OCI-M1 (cell line): Measurements from ENCODE around the gene ITPKB.
"Not testable (repeated sequence)": the region's sequence is repeated elsewhere in the genome, so short reads cannot be mapped to it uniquely, and the experiment has no call there.

Source experiments
- DNase-seq: peaks from one replicate; lab custom pipeline; 2025; lab: John Stamatoyannopoulos, UW

ITPKB gene

DNA sequence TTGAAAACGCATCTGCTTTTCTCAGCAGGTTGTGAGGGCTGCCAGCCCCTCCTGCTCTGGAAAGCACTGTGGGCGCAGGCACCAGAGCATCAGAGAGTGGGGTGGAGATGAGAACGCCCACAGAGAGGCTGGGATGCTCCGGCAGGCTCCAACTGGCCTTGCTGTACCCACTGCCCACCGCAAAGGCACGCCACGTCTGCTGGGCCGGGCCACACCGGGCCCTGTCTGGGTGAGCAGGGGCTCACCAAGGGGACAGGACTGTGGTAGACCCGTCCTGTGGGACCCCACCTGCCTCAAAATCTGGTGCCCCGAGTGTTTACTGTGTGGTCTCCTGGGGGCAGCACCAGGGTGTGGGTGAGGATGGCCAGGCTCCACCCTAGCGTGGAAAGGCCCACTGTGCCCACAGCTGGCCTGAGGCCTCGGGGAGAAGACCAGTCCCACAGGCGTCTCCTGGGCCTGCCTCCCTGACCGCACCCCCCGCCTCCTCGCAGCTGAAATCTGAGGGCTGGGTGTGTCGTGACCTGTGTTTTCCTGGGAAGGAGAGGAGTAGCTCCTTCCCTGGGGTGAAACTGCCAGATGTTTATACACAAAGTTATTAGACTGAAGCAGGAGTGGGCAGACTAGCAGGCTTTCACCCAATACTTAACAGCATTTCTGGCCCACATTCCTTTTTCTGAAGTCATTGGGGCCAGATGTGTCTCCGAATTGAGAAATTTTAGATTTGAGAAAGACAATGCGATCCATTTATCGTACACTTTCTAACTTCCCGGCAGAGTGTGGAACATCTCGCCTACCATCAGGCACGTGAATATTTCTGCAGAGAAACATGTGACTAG is 136.7 kb downstream of the ITPKB start:
- no peak for DNase-seq

- no peak for DNase-seq
These were observed 137.6 kb downstream of the ITPKB start for GRCh38 chr1:226601456-226601855.

- no peak for DNase-seq
These were observed 138.8 kb downstream of the ITPKB start for GRCh38 chr1:226600254-226600653.

- peak; percentile 44 for DNase-seq
These were observed 139.3 kb downstream of the ITPKB start for GRCh38 chr1:226599636-226600238.

DNA sequence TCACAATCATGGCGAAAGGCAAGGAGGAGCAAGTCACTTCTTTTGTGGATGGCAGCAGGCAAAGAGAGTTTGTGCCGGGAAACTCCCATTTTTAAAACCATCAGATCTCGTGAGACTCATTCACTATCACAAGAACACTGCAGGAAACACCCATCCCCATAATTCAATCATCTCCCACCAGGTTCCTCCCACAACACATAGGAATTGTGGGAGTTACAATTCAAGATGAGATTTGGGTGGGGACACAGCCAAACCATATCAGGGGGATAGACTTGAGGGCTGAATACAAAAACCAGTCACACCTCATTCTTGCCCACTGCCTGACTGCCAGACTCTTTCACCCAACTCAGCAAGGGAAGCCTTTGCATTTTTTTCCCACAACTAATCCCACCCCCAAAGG is 140.1 kb downstream of the ITPKB start:
- DNase-seq, result not testable (repeated sequence)

GRCh38 chr1:226598455-226598849 is 140.6 kb downstream of the ITPKB start:
- no peak for DNase-seq

DNA sequence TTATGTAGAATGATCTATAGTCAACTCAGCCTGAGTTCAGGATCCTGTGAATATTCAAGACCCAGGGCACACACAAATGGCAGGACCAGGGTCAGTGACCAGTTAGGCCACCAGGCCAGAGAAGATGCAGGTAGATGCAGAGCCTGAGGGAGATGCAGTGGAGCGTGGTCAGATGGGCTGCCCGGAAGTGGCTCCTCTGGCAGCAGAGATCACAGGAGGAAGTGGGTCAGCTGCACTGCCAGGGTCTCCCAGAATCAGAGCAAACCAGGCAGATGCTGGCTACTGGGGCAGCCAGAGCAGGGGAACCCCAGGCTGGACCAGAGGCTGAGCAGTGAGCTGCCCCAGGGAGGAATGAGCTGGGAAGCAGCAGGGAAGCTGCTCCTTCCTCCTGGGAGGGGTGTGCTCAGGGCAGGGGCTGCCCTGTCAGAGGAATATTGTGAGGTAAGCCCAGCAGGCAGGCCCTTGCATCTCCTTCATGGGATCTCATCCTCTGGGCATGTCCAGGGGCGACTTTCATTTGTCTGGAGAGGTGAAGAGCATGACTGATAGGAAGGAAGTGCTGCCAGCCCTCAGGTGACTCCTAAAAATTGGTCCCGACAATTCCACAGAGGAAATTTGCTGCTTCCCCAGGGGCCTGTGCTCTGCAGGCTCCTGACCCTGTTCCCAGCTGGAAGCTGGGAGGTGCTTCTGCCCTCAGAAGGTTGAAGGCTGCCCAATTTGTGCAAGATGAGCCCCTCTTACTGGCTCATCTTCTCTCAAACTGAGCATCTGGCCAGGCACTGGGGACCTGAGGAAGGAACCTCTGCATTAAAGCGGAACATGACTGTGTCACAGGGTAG is 141.2 kb downstream of the ITPKB start:
- no peak for DNase-seq

DNA sequence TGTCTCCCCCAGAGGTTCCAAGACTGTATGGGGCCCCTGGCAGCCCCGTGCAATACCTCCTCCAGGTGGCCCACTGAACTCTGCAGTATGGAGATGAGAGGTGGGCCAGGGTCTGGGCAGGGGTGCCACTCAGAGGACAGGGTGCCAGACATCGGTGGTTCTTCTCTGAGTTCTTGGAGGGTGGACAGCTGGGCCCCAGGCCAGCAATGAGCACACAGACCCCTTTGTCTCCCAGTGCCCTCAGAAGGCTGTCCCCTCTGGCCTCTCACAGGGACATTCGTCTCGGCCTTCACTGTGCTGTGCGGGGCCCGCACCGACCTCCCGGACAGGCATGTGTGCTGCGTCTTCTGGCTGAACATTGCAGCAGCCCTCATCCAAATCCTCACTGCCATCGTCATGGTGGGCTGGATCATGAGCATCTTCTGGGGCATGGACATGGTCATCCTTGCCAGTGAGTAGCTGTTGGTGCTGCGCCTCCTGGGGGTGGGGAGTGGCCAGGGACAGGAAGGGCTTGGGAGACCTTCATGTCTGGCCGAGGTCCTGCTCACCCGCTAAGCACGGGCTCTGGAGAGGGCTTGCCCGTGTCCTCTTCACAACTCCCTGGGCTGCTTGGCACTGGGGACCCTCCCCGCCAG is 142.4 kb downstream of the ITPKB start:
- no peak for DNase-seq

DNA sequence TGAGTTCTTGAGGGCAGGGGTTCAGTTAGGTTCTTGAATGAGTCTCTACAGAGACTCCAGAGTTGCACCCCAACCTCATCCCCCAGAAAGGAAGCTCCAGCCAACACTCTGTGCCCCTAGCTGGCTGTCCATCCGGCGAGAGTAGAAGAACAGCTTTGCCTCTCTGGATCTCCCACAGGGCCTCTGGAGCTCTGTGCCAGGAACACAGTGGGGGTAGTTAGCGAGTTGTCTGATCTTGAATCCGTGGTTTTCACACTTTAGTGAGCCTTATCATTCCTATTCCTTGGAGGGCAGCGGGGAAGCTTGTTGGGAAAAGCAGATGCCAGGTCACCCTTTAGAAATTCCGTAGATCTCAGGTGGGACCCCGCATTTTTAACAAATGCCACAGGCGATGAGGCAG is 145.5 kb downstream of the ITPKB start:
- no peak for DNase-seq

DNA sequence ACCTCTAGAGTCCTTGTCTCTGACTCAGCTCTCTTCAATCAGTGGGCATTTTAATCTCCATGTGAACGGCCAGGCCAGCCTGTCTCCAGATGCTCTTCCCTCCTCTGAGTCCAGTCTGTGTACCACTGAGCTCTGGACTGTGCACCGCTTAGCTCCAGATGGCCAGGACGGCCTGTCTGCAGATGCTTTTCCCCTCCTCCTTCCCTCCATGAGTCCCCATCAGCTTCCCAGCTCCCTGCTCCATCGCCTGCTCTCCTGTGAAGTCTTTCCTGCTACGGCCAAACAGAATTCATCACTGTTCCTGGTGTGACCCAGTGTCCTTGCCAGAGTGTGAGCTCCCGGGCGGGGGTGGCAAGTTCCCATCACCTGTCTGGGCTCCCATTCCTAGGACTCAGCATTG is 148.5 kb downstream of the ITPKB start:
- DNase-seq, result no peak

GRCh38 chr1:226589008-226589733 is 149.9 kb downstream of the ITPKB start:
- DNase-seq, result no peak

GRCh38 chr1:226588484-226588883 is 150.6 kb downstream of the ITPKB start:
- no peak for DNase-seq

GRCh38 chr1:226586650-226587422 is 152.2 kb downstream of the ITPKB start:
- DNase-seq, result no peak

DNA sequence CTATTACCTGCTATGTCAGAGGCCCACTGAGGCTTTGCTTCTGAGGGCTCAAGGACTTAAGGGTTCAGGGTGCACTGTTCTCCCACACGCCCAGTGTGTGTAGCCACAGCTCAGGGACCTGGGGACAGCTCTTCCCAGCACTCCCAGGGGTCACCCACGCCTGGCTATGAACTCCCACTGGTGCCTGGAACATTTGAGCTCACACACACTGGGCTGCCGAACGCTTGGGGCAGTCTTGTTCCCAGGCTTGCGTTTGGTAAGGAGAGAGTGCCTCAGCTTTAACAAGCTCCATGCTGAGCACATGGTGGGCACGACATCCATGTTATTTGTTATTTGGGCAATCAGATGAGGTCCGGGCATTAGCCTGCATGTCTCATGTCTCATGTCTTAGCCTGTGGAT is 153.0 kb downstream of the ITPKB start:
- DNase-seq, result no peak

- no peak for DNase-seq
These were observed 154.9 kb downstream of the ITPKB start for GRCh38 chr1:226584164-226584563.

GRCh38 chr1:226582966-226583365 is 156.1 kb downstream of the ITPKB start:
- DNase-seq, result no peak
